A375 (cell line): ENCODE data around the gene CHID1. TPM values are rescaled to one million over a fixed set of nuclear protein-coding genes. Genes with fewer than 3 reads are reported as not detected.

ENCODE experiments used
- small RNA-seq: library from RNA; depleted of rRNA; stranded (forward); fragments of <200 nt; gene quantifications from one replicate; pipeline ENCODE3, GENCODE V24; 2014
- total RNA-seq: library from RNA; depleted of rRNA; stranded (reverse); fragments of >200 nt; shearing (Covaris generic); gene quantifications from 2 replicates; pipeline ENCODE4 v1.2.3, GENCODE V29; 2014; rRNA removed

Gene CHID1
- 29.1 and 33.9 TPM in 2 replicates for total RNA-seq

DNA sequence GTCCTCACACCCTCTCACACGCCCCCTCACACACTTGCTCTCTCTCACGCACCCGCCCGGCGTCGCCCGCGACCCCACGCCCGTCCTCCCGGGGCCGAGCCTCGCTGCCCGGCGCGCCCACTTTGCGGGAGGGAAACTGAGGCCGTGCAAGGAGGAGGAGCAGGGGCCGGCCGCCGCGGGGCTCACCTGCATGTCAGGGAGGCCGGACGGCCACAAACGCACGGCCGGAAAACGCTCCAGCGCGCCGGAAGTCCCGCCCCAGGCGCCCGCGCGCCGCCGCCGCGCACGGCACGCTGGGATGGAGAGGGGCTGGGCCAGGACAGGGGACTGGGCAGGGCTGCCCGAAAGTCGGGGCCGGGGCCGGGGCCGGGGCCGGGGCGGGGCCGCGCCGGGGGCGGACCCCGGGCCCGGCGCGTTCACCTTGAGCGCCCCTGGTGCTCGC lies at the start of gene CHID1:
Gene CHID1, minus strand, starts transcription at position 222 of the 442 bp plus-strand sequence. CDS start 5,994 bp downstream, outside the sequence.

DNA sequence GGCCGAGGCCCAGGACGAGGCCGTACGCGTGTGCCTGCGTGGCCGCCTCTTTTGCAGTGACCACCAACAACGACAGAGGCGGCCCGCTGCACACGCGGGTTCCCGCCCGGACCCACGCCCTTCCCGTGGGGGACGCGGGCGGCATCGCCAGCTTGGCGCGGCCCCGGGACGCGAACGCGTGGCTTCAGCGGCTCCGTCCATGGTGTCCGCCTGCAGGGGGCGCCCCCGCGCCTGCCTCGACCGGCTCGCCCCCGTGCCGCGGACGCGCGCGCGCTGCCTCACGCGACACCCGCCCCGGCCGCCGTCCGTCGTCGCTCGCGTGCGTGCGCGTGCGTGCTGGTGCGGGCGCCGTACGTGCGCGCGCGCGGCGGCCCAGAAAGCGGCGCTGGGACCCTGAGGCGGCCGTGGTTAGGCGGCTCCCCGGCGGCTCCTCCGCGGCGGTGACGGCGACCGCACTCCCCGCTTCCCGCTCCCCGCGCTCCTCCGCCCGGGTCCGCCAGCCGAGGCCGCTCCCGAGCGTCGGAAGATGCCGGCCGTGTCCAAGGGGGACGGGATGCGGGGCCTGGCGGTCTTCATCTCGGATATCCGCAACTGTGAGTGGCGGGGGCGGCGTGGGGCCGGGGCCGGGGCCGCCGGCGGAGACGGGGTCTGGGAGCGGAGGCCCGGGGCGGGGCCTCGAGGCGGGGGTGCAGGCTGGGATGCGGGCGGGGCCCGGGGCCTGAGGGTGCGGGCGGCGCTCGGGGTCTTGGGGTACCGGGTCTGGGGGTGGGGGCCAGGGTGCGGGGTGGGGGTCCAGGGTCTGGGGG lies 15.1 kb upstream of the CHID1 start, which contains the start of gene AP2A2:
Gene AP2A2, plus strand, starts transcription at position 375 of the 806 bp plus-strand sequence. Its CDS starts 152 bp downstream, at position 527.

GRCh38 chr11:842370-843002 lies 68.1 kb downstream of the CHID1 start, which contains the start of the genes POLR2L and TSPAN4:
TSS of gene POLR2L (minus strand) at chr11:842529. CDS start at chr11:842508, 21 bp downstream.
TSS of gene TSPAN4 (plus strand) at chr11:842852. CDS start at chr11:850305, 7,453 bp downstream.

DNA sequence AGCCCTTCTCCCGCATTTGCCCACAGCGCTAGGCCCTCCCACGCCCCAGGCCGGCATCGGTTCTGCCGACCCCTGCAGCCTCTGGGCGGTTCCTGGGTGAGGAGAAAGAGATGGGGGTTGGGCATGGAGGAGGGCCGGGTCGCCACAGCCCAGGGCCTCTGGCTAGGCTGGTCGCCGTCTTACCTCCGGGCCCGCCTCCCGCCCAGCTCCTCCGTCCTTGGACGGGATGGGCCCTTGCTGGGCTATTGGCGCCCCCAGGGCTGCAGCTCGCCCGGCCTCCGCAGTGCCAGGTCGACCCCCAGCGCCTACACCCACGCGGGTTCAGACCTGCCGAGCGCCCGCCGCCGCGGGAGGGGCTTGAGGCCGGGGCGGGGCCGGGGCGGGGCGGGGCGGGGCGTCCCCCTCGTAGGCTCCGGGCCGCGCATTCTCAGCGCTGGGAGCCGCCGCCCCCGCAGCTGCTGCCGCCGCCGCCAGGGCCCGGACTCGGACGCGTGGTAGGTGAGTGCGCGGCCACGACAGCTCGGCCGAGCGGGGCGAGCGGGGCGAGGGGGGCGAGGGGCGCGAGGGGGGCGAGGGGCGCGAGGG lies 78.0 kb downstream of the CHID1 start, which contains the start of gene CD151:
Gene CD151, plus strand, starts transcription at position 424 of the 585 bp plus-strand sequence. CDS start 3,118 bp downstream, outside the sequence.

DNA sequence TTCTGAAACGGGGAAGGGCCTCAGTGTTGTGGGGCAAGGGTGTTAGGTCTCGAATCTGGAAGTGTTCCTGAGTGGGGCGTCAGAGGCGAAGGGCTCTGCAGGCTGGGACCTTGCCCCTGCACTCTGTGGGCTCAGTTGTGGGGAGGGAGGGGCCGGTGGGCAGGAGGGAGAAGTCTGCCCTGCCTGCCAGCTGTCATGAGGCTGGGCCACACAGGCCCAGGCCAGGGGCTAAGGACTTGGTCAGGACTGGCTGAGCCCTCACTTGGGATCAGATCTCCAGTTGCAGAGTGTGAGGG lies 82.8 kb downstream of the CHID1 start, which contains the start of gene CRACR2B:
Gene CRACR2B, plus strand, starts transcription at position 23 of the 296 bp plus-strand sequence. CDS start 689 bp downstream, outside the sequence.

GRCh38 chr11:818396-819128 lies 92.0 kb downstream of the CHID1 start, which contains the start of gene PNPLA2:
TSS of gene PNPLA2 (plus strand) at chr11:818914. CDS start at chr11:819719, 805 bp downstream.

Small RNA genes lying within 50 kb of the gene (small RNA-seq; reads per million reads assigned to genes)
- not detected for gene RNU6-1025P

Other genes starting within 250 kb of the CHID1 start
- gene DEAF1, start 215.6 kb downstream of the CHID1 start, total RNA-seq, result 43.5 and 45.1 TPM in 2 replicates
- 14.2 and 18.2 TPM in 2 replicates for gene TMEM80, start 215.0 kb downstream of the CHID1 start, total RNA-seq
- gene EPS8L2, start 204.6 kb downstream of the CHID1 start, total RNA-seq, result 30.5 and 31.8 TPM in 2 replicates
- gene TALDO1, start 163.3 kb downstream of the CHID1 start, total RNA-seq, result 109 and 117 TPM in 2 replicates
- 24.0 and 30.7 TPM in 2 replicates for gene GATD1, start 133.3 kb downstream of the CHID1 start, total RNA-seq
- gene CEND1, start 120.7 kb downstream of the CHID1 start, total RNA-seq, result 2.1 and 3.8 TPM in 2 replicates
- 39.2 and 39.5 TPM in 2 replicates for gene SLC25A22, start 112.5 kb downstream of the CHID1 start, total RNA-seq
- gene PIDD1, start 105.6 kb downstream of the CHID1 start, total RNA-seq, result 10.0 and 11.3 TPM in 2 replicates
- 1,005 and 1,072 TPM in 2 replicates for gene RPLP2, start 100.8 kb downstream of the CHID1 start, total RNA-seq
- 42.8 and 50.9 TPM in 2 replicates for gene PNPLA2, start 91.9 kb downstream of the CHID1 start, total RNA-seq
- gene CRACR2B, start 82.9 kb downstream of the CHID1 start, total RNA-seq, result 0.04 and 0.11 TPM in 2 replicates
- 225 and 229 TPM in 2 replicates for gene CD151, start 77.9 kb downstream of the CHID1 start, total RNA-seq
- gene POLR2L, start 68.3 kb downstream of the CHID1 start, total RNA-seq, result 380 and 388 TPM in 2 replicates
- 130 and 143 TPM in 2 replicates for gene TSPAN4, start 68.0 kb downstream of the CHID1 start, total RNA-seq
- 15.7 and 17.7 TPM in 2 replicates for gene AP2A2, start 15.1 kb upstream of the CHID1 start, total RNA-seq
- gene MUC6, start 125.9 kb upstream of the CHID1 start, total RNA-seq, result 0.08 TPM in 1 of 2 replicates, not detected in the other
- 0.03 and 0.04 TPM in 2 replicates for gene MUC2, start 164.1 kb upstream of the CHID1 start, total RNA-seq
- gene MUC5AC, start 247.1 kb upstream of the CHID1 start, total RNA-seq, result under 0.01 and 0.08 TPM in 2 replicates